K562 (cell line): Measurements from ENCODE around the gene CLCN6. TPM values are rescaled to one million over a fixed set of nuclear protein-coding genes. Genes with fewer than 3 reads are reported as not detected.

Experiments used
- CCAR2 ChIP-seq: fragments of 200-400 bp; formaldehyde crosslinking; IDR thresholded peaks from 2 replicates; pipeline ENCODE4 v1.6.1; 2017; ENCODE audit warnings: mild to moderate bottlenecking, low read depth, low read length
- HDAC3 ChIP-seq: fragments of 450-650 bp; IDR thresholded peaks from 2 replicates; pipeline ENCODE4 v1.6.1; 2018; ENCODE audit warnings: borderline replicate concordance, mild to moderate bottlenecking, moderate library complexity; ENCODE audit not compliant: partially characterized antibody
- HNRNPL ChIP-seq: fragments of 200-400 bp; formaldehyde crosslinking; IDR thresholded peaks from 2 replicates; pipeline ENCODE4 v1.6.1; 2017; ENCODE audit warnings: low read depth, mild to moderate bottlenecking, low read length
- POLR2G ChIP-seq: fragments of 200-400 bp; formaldehyde crosslinking; IDR thresholded peaks from 2 replicates; pipeline ENCODE4 v1.6.1; 2017; ENCODE audit warnings: low read depth, mild to moderate bottlenecking, antibody characterized with exemption, low read length, moderate library complexity
- PTTG1 ChIP-seq: fragments of 450-650 bp; IDR thresholded peaks from 2 replicates; pipeline ENCODE4 v1.6.1; 2016; ENCODE audit warnings: low read depth, mild to moderate bottlenecking, missing genetic modification characterization, missing compliant biosample characterization
- TAF7 ChIP-seq: fragments of 450-650 bp; IDR thresholded peaks from 2 replicates; pipeline ENCODE4 v1.6.1; 2016; ENCODE audit warnings: missing genetic modification characterization, missing compliant biosample characterization
- TCF7 ChIP-seq: sonication (generic); IDR thresholded peaks from 2 replicates; pipeline ENCODE4 v1.6.1; 2016; ENCODE audit warnings: antibody characterized with exemption, borderline replicate concordance
- ZKSCAN8 ChIP-seq: fragments of 200-800 bp; sonication (Bioruptor generic); IDR thresholded peaks from 2 replicates; pipeline ENCODE4 v1.6.1; 2016; ENCODE audit warnings: missing genetic modification characterization, missing compliant biosample characterization
- ZNF408 ChIP-seq: fragments of 250-450 bp; sonication (Bioruptor Pico); IDR thresholded peaks from 2 replicates; pipeline ENCODE4 v1.4.0; 2020; ENCODE audit warnings: low read depth, mild to moderate bottlenecking, moderate library complexity
- ZNF778 ChIP-seq: fragments of 450-650 bp; formaldehyde crosslinking; IDR thresholded peaks from 2 replicates; pipeline ENCODE4 v1.4.0; 2020; ENCODE audit warnings: mild to moderate bottlenecking, moderate library complexity
- polyA plus RNA-seq, 8 experiments: library from polyadenylated mRNA; depleted of rRNA in 4 of 8; stranded (reverse) in 5 of 8; unstranded in 3 of 8; fragments of >200 nt; fragmentation: Nextera tagmentation in 2 of 8; fragmentation: Illumina TruSeq in 1 of 8; extraction: Ambion mirVana in 2 of 8; extraction: Trizol in 1 of 8; gene quantifications; 2 replicates each; pipeline versions ENCODE4 v1.2.1 to v1.2.3, GENCODE V29; 2011 to 2014; ENCODE audit warnings: inconsistent platforms in 1 of 8, missing spikeins in 1 of 8
- total RNA-seq, 7 experiments: library from RNA; depleted of rRNA in 6 of 7; stranded (reverse); fragments of >200 nt in 6 of 7; fragmentation: Illumina TruSeq in 2 of 7; extraction: Trizol in 2 of 7; gene quantifications; 2 replicates each; pipeline versions ENCODE4 v1.2.1 to v1.2.3, GENCODE V29; 2011 to 2021; ENCODE audit warnings: low replicate concordance in 1 of 7
- TF ChIP-seq, protein P1 (sequence below): fragments of 250-450 bp; sonication (Bioruptor Pico); IDR thresholded peaks from 2 replicates; pipeline ENCODE4 v1.6.1; 2021; ENCODE audit warnings: mild to moderate bottlenecking
- TF ChIP-seq, protein P2 (sequence below): fragments of 450-650 bp; IDR thresholded peaks from 2 replicates; pipeline ENCODE4 v1.6.1; 2016
- TF ChIP-seq, protein P3 (sequence below): sonication (generic); formaldehyde crosslinking; IDR thresholded peaks from 2 replicates; pipeline ENCODE4 v1.8.0; 2022; ENCODE audit warnings: missing genetic modification reagents, mild to moderate bottlenecking, moderate library complexity, borderline replicate concordance
- TF ChIP-seq, protein P4 (sequence below): fragments of 200-400 bp; formaldehyde crosslinking; IDR thresholded peaks from 2 replicates; pipeline ENCODE4 v1.6.1; 2017; ENCODE audit warnings: mild to moderate bottlenecking, low read depth, low read length, moderate library complexity
- TF ChIP-seq, protein P5 (sequence below), 2 experiments: fragments of 450-650 bp; IDR thresholded peaks; 2 replicates each; pipeline ENCODE4 v1.6.1; 2016
- TF ChIP-seq, protein P6 (sequence below): fragments of 450-650 bp; IDR thresholded peaks from 2 replicates; pipeline ENCODE4 v1.6.1; 2018; ENCODE audit not compliant: partially characterized antibody
- TF ChIP-seq, protein P7 (sequence below): IDR thresholded peaks from 2 replicates; pipeline ENCODE4 v1.6.1; 2016; ENCODE audit warnings: missing genetic modification characterization, missing compliant biosample characterization

The CLCN6 gene
- total and polyA plus RNA-seq, 9 of the 15 experiments (the other 6 are each of a cell fraction or from before 2014, with no cell fraction given), result 2.0 to 21.8 (median 13.6) TPM

DNA sequence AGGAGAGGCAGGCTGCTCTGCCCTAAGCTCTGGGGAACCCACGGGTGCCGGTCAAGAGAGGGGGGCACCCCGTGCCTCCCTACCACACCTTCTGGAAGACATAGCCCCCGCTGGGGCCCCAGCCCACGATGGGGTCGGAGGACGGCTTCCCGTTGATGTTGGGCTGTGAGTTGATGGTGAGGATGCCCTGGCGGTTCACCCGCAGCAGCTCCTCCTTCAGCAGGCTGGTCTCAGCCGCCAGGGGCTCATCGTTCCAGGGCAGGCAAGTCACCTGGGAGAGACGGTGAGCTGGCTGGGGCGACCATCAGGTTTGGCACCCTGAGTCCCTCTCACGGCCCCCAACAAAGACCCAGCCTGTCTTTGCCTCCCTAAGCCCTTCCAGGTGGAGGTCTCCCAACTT is 12.2 kb upstream of the CLCN6 start (continued):
- TF ChIP-seq, protein P1, sequence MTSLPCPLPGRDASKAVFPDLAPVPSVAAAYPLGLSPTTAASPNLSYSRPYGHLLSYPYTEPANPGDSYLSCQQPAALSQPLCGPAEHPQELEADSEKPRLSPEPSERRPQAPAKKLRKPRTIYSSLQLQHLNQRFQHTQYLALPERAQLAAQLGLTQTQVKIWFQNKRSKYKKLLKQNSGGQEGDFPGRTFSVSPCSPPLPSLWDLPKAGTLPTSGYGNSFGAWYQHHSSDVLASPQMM (CRISPR knock-in tag), result no peak
- peak; percentile 84 for TF ChIP-seq POLR2G
- no peak for TF ChIP-seq CCAR2
- TF ChIP-seq ZKSCAN8 (CRISPR knock-in tag), result no peak
- no peak for TF ChIP-seq TCF7
- no peak for TF ChIP-seq TAF7
- no peak for TF ChIP-seq ZNF408 (CRISPR knock-in tag)
- TF ChIP-seq HNRNPL, result no peak
- no peak for TF ChIP-seq HDAC3
- TF ChIP-seq, protein P2, sequence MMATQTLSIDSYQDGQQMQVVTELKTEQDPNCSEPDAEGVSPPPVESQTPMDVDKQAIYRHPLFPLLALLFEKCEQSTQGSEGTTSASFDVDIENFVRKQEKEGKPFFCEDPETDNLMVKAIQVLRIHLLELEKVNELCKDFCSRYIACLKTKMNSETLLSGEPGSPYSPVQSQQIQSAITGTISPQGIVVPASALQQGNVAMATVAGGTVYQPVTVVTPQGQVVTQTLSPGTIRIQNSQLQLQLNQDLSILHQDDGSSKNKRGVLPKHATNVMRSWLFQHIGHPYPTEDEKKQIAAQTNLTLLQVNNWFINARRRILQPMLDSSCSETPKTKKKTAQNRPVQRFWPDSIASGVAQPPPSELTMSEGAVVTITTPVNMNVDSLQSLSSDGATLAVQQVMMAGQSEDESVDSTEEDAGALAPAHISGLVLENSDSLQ, result no peak
- TF ChIP-seq, protein P3, sequence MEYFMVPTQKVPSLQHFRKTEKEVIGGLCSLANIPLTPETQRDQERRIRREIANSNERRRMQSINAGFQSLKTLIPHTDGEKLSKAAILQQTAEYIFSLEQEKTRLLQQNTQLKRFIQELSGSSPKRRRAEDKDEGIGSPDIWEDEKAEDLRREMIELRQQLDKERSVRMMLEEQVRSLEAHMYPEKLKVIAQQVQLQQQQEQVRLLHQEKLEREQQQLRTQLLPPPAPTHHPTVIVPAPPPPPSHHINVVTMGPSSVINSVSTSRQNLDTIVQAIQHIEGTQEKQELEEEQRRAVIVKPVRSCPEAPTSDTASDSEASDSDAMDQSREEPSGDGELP, result no peak
- no peak for TF ChIP-seq PTTG1 (tag)
- TF ChIP-seq, protein P4, sequence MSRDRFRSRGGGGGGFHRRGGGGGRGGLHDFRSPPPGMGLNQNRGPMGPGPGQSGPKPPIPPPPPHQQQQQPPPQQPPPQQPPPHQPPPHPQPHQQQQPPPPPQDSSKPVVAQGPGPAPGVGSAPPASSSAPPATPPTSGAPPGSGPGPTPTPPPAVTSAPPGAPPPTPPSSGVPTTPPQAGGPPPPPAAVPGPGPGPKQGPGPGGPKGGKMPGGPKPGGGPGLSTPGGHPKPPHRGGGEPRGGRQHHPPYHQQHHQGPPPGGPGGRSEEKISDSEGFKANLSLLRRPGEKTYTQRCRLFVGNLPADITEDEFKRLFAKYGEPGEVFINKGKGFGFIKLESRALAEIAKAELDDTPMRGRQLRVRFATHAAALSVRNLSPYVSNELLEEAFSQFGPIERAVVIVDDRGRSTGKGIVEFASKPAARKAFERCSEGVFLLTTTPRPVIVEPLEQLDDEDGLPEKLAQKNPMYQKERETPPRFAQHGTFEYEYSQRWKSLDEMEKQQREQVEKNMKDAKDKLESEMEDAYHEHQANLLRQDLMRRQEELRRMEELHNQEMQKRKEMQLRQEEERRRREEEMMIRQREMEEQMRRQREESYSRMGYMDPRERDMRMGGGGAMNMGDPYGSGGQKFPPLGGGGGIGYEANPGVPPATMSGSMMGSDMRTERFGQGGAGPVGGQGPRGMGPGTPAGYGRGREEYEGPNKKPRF, result no peak
- TF ChIP-seq, protein P5, sequence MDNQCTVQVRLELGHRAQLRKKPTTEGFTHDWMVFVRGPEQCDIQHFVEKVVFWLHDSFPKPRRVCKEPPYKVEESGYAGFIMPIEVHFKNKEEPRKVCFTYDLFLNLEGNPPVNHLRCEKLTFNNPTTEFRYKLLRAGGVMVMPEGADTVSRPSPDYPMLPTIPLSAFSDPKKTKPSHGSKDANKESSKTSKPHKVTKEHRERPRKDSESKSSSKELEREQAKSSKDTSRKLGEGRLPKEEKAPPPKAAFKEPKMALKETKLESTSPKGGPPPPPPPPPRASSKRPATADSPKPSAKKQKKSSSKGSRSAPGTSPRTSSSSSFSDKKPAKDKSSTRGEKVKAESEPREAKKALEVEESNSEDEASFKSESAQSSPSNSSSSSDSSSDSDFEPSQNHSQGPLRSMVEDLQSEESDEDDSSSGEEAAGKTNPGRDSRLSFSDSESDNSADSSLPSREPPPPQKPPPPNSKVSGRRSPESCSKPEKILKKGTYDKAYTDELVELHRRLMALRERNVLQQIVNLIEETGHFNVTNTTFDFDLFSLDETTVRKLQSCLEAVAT (IDR thresholded peaks at IDR 0.05), result no peak
- TF ChIP-seq, protein P6, sequence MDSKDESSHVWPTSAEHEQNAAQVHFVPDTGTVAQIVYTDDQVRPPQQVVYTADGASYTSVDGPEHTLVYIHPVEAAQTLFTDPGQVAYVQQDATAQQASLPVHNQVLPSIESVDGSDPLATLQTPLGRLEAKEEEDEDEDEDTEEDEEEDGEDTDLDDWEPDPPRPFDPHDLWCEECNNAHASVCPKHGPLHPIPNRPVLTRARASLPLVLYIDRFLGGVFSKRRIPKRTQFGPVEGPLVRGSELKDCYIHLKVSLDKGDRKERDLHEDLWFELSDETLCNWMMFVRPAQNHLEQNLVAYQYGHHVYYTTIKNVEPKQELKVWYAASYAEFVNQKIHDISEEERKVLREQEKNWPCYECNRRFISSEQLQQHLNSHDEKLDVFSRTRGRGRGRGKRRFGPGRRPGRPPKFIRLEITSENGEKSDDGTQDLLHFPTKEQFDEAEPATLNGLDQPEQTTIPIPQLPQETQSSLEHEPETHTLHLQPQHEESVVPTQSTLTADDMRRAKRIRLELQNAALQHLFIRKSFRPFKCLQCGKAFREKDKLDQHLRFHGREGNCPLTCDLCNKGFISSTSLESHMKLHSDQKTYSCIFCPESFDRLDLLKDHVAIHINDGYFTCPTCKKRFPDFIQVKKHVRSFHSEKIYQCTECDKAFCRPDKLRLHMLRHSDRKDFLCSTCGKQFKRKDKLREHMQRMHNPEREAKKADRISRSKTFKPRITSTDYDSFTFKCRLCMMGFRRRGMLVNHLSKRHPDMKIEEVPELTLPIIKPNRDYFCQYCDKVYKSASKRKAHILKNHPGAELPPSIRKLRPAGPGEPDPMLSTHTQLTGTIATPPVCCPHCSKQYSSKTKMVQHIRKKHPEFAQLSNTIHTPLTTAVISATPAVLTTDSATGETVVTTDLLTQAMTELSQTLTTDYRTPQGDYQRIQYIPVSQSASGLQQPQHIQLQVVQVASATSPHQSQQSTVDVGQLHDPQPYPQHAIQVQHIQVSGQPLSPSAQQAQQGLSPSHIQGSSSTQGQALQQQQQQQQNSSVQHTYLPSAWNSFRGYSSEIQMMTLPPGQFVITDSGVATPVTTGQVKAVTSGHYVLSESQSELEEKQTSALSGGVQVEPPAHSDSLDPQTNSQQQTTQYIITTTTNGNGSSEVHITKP, result no peak
- TF ChIP-seq, protein P7, sequence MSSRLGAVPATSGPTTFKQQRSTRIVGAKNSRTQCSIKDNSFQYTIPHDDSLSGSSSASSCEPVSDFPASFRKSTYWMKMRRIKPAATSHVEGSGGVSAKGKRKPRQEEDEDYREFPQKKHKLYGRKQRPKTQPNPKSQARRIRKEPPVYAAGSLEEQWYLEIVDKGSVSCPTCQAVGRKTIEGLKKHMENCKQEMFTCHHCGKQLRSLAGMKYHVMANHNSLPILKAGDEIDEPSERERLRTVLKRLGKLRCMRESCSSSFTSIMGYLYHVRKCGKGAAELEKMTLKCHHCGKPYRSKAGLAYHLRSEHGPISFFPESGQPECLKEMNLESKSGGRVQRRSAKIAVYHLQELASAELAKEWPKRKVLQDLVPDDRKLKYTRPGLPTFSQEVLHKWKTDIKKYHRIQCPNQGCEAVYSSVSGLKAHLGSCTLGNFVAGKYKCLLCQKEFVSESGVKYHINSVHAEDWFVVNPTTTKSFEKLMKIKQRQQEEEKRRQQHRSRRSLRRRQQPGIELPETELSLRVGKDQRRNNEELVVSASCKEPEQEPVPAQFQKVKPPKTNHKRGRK (tag), result no peak
- no peak for TF ChIP-seq ZNF778 (CRISPR knock-in tag)
